ENCODE data around the gene MTA1.
A peak's percentile ranks its signal among the peaks of the same experiment; 100 is the strongest.

The MTA1 gene

GRCh38 chr14:105382343-105383082 is 37.1 kb upstream of the MTA1 start:
- Histone ChIP-seq H3K9ac (ENCODE audit: low read length) (no peak overlapping the region), H3K4me1 (ENCODE audit: control insufficient read depth, insufficient read depth, low read length) (no peaks in the 10 kb centered on the region), H3K4me3 (ENCODE audit: low read length) (no peak overlapping the region), H3K27me3 (ENCODE audit: control insufficient read depth, insufficient read depth, low read length) (no peaks in the 10 kb centered on the region), H3K27ac (ENCODE audit: low read depth, low read length) (no peak overlapping the region), H3K36me3 (ENCODE audit: control insufficient read depth, insufficient read depth, low read length) (peaks cover 10% of the 10 kb centered on the region)

- Histone ChIP-seq H3K9ac (ENCODE audit: low read length) (no peak overlapping the region), H3K4me3 (ENCODE audit: low read length) (no peak overlapping the region), H3K27ac (ENCODE audit: low read depth, low read length) (no peak overlapping the region), H3K4me1 (ENCODE audit: control insufficient read depth, insufficient read depth, low read length) (no peaks in the 10 kb centered on the region), H3K36me3 (ENCODE audit: control insufficient read depth, insufficient read depth, low read length) (peaks cover 13% of the 10 kb centered on the region), H3K27me3 (ENCODE audit: control insufficient read depth, insufficient read depth, low read length) (no peaks in the 10 kb centered on the region)
These were observed 36.4 kb upstream of the MTA1 start for GRCh38 chr14:105383083-105383730.

GRCh38 chr14:105384041-105384557 is 35.5 kb upstream of the MTA1 start:
- H3K4me3 ChIP-seq (ENCODE audit: low read length) = no peak overlapping the region
- no peaks in the 10 kb centered on the region for H3K4me1 ChIP-seq (ENCODE audit: control insufficient read depth, insufficient read depth, low read length)
- H3K27me3 ChIP-seq (ENCODE audit: control insufficient read depth, insufficient read depth, low read length) = no peaks in the 10 kb centered on the region
- H3K36me3 ChIP-seq (ENCODE audit: control insufficient read depth, insufficient read depth, low read length) = peaks cover 13% of the 10 kb centered on the region
- H3K9ac ChIP-seq (ENCODE audit: low read length) = no peak overlapping the region
- no peak overlapping the region for H3K27ac ChIP-seq (ENCODE audit: low read depth, low read length)

- no peaks in the 10 kb centered on the region for H3K4me1 ChIP-seq (ENCODE audit: control insufficient read depth, insufficient read depth, low read length)
- H3K27me3 ChIP-seq (ENCODE audit: control insufficient read depth, insufficient read depth, low read length) = no peaks in the 10 kb centered on the region
- peaks cover 13% of the 10 kb centered on the region for H3K36me3 ChIP-seq (ENCODE audit: control insufficient read depth, insufficient read depth, low read length)
- H3K27ac ChIP-seq (ENCODE audit: low read depth, low read length) = no peak overlapping the region
- no peak overlapping the region for H3K4me3 ChIP-seq (ENCODE audit: low read length)
- H3K9ac ChIP-seq (ENCODE audit: low read length) = no peak overlapping the region
These were observed 34.9 kb upstream of the MTA1 start for GRCh38 chr14:105384605-105385321.

- H3K4me1 ChIP-seq (ENCODE audit: control insufficient read depth, insufficient read depth, low read length) = no peaks in the 10 kb centered on the region
- peaks cover 13% of the 10 kb centered on the region for H3K36me3 ChIP-seq (ENCODE audit: control insufficient read depth, insufficient read depth, low read length)
- no peak overlapping the region for H3K9ac ChIP-seq (ENCODE audit: low read length)
- no peak overlapping the region for H3K27ac ChIP-seq (ENCODE audit: low read depth, low read length)
- H3K27me3 ChIP-seq (ENCODE audit: control insufficient read depth, insufficient read depth, low read length) = no peaks in the 10 kb centered on the region
- no peak overlapping the region for H3K4me3 ChIP-seq (ENCODE audit: low read length)
These were observed 34.3 kb upstream of the MTA1 start for GRCh38 chr14:105385322-105385637.

- Histone ChIP-seq H3K36me3 (ENCODE audit: control insufficient read depth, insufficient read depth, low read length) (peaks cover 13% of the 10 kb centered on the region), H3K9ac (ENCODE audit: low read length) (no peak overlapping the region), H3K4me3 (ENCODE audit: low read length) (no peak overlapping the region), H3K4me1 (ENCODE audit: control insufficient read depth, insufficient read depth, low read length) (no peaks in the 10 kb centered on the region), H3K27ac (ENCODE audit: low read depth, low read length) (no peak overlapping the region), H3K27me3 (ENCODE audit: control insufficient read depth, insufficient read depth, low read length) (no peaks in the 10 kb centered on the region)
These were observed 33.8 kb upstream of the MTA1 start for GRCh38 chr14:105385698-105386365.

GRCh38 chr14:105386581-105387529 is 32.8 kb upstream of the MTA1 start:
- Histone ChIP-seq H3K36me3 (ENCODE audit: control insufficient read depth, insufficient read depth, low read length) (peaks cover 13% of the 10 kb centered on the region), H3K27me3 (ENCODE audit: control insufficient read depth, insufficient read depth, low read length) (no peaks in the 10 kb centered on the region), H3K4me3 (ENCODE audit: low read length) (no peak overlapping the region), H3K4me1 (ENCODE audit: control insufficient read depth, insufficient read depth, low read length) (no peaks in the 10 kb centered on the region), H3K27ac (ENCODE audit: low read depth, low read length) (no peak overlapping the region), H3K9ac (ENCODE audit: low read length) (no peak overlapping the region)

- Histone ChIP-seq H3K4me1 (ENCODE audit: control insufficient read depth, insufficient read depth, low read length) (no peaks in the 10 kb centered on the region), H3K4me3 (ENCODE audit: low read length) (no peak overlapping the region), H3K27me3 (ENCODE audit: control insufficient read depth, insufficient read depth, low read length) (no peaks in the 10 kb centered on the region), H3K9ac (ENCODE audit: low read length) (no peak overlapping the region), H3K27ac (ENCODE audit: low read depth, low read length) (no peak overlapping the region), H3K36me3 (ENCODE audit: control insufficient read depth, insufficient read depth, low read length) (peaks cover 13% of the 10 kb centered on the region)
These were observed 32.1 kb upstream of the MTA1 start for GRCh38 chr14:105387530-105387922.

GRCh38 chr14:105388110-105388951 is 31.3 kb upstream of the MTA1 start:
- no peak overlapping the region for H3K4me3 ChIP-seq (ENCODE audit: low read length)
- no peaks in the 10 kb centered on the region for H3K27me3 ChIP-seq (ENCODE audit: control insufficient read depth, insufficient read depth, low read length)
- H3K27ac ChIP-seq (ENCODE audit: low read depth, low read length) = no peak overlapping the region
- H3K9ac ChIP-seq (ENCODE audit: low read length) = no peak overlapping the region
- peaks cover 9% of the 10 kb centered on the region for H3K36me3 ChIP-seq (ENCODE audit: control insufficient read depth, insufficient read depth, low read length)
- H3K4me1 ChIP-seq (ENCODE audit: control insufficient read depth, insufficient read depth, low read length) = no peaks in the 10 kb centered on the region

- Histone ChIP-seq H3K36me3 (ENCODE audit: control insufficient read depth, insufficient read depth, low read length) (peaks cover 7% of the 10 kb centered on the region), H3K27ac (ENCODE audit: low read depth, low read length) (peak overlapping the region; percentile 6), H3K4me1 (ENCODE audit: control insufficient read depth, insufficient read depth, low read length) (no peaks in the 10 kb centered on the region), H3K9ac (ENCODE audit: low read length) (no peak overlapping the region), H3K4me3 (ENCODE audit: low read length) (no peak overlapping the region), H3K27me3 (ENCODE audit: control insufficient read depth, insufficient read depth, low read length) (no peaks in the 10 kb centered on the region)
These were observed 30.7 kb upstream of the MTA1 start for GRCh38 chr14:105388976-105389375.

- Histone ChIP-seq H3K27ac (ENCODE audit: low read depth, low read length) (peak overlapping the region; percentile 6), H3K4me3 (ENCODE audit: low read length) (no peak overlapping the region), H3K36me3 (ENCODE audit: control insufficient read depth, insufficient read depth, low read length) (peaks cover 7% of the 10 kb centered on the region), H3K9ac (ENCODE audit: low read length) (no peak overlapping the region), H3K4me1 (ENCODE audit: control insufficient read depth, insufficient read depth, low read length) (no peaks in the 10 kb centered on the region), H3K27me3 (ENCODE audit: control insufficient read depth, insufficient read depth, low read length) (no peaks in the 10 kb centered on the region)
These were observed 30.1 kb upstream of the MTA1 start for GRCh38 chr14:105389534-105389933.
